GM21737 (cell line): Measurements from ENCODE around the gene TGFB2.
A peak's percentile ranks its signal among the peaks of the same experiment; 100 is the strongest.
"Not testable (repeated sequence)": the region's sequence is repeated elsewhere in the genome, so short reads cannot be mapped to it uniquely, and the experiment has no call there.

Experiments
- ATAC-seq: cut with Tn5 transposase; IDR thresholded peaks from one replicate; pipeline ENCODE4 v1.9.1; 2021; ENCODE audit warnings: mild to moderate bottlenecking, moderate library complexity; ENCODE audit not compliant: unreplicated experiment

Gene TGFB2

DNA sequence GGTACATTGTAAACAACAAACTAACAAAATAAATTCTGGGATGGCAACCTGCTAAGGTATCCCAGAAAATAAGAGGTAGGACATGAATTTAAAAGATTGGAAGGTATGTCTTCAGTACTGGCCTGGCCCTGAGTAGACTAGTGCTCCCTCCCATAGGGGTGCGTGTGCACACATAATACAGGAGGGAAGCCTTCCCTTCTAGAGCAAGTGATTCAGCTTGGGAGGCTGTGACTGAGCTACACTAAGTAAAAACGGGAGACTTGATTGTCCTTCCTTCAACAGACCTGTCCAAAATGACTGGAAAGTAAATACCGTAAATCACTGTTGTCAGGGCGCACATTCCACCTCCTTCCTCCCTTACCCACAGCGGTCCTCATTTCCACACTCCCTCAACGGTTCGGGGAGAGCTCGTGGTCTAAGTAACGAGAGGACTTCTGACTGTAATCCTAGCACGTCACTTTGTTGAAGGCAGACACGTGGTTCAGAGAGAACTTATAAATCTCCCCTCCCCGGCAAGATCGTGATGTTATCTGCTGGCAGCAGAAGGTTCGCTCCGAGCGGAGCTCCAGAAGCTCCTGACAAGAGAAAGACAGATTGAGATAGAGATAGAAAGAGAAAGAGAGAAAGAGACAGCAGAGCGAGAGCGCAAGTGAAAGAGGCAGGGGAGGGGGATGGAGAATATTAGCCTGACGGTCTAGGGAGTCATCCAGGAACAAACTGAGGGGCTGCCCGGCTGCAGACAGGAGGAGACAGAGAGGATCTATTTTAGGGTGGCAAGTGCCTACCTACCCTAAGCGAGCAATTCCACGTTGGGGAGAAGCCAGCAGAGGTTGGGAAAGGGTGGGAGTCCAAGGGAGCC, at the start of gene TGFB2:
TSS of gene TGFB2 (plus strand) at position 523 of the 859 bp plus-strand sequence. CDS start 1,366 bp downstream, outside the sequence.
- peak; percentile 43 for ATAC-seq

DNA sequence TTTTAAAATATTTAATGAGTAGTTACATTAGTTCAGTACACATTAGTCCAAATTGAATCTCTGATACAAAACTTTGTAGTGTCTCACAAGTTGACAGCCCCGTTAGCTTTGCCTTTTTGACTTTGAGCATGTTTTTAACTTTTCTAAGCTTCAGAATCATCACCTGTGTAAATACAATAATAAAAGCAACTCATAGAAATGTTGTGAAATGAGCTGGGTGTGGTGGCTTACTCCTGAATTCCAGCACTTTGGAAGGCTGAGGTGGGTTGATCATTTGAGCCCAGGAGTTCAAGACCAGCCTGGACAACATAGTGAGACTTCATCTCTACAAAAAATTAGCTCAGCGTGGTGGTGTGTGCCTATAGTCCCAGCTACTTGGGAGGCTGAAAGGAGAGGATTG, 49.0 kb upstream of the TGFB2 start:
- ATAC-seq: no peak

- ATAC-seq: no peak
Observed at GRCh38 chr1:218297461-218297860, 47.7 kb upstream of the TGFB2 start.

DNA sequence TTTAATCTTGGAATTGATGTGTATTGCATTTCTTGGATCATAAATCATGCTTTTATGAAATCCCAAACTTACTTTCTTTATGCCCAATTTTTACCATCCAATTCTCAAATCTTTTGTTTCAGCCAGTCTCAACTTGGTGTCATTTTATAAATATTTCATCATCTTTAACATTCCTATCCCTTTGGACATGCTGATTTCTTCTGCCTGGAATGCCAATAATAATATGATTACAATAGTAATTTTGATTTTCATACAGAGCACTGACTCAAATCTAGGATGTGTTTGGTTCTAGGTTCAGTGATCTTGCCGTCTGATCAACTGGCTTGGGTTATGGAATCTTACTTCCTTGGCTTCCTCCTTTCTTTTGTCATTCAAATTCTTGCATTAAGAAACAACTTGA, 47.3 kb upstream of the TGFB2 start:
- ATAC-seq: no peak

GRCh38 chr1:218298398-218298797, 46.7 kb upstream of the TGFB2 start:
- no peak for ATAC-seq

DNA sequence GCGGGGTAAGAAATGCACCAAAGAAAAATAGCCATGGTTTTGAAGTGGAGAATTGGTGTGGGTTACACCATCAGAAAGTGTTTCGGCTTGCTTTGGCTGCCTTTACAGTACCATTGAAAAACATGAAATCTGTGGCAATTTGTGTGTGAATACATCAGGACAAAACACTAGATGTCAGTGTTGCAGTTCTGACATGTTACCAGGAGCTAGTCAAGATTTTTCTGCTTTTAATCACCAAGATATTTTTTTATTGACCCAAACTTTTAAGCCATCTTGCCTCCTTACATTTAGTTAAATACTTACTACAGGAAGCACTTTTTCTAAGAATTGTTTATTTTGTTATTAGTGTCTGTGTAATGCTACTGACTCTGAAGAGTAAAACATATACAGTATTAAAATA, 45.7 kb upstream of the TGFB2 start:
- no peak for ATAC-seq

DNA sequence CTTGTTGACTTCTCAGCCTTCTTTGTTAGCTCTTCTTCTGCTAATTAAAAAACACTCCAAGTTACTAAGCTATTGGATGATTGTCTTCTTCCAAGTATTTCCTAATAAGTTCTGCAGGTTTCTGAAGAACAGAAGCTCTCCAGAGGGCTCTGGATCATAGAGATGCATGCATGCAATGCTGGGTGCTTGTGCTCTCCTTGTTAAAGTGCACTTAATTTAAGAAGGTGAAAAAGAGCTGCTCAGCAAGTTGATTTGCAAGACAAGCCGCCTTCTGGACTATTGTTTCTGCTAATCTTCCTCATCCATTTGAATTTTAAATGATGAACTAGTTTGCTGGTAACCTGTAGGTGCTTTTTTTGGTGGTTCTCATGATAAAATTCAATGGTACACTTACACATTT, 43.9 kb upstream of the TGFB2 start:
- no peak for ATAC-seq

- ATAC-seq: no peak
Observed at GRCh38 chr1:218302155-218302554, 43.0 kb upstream of the TGFB2 start.

DNA sequence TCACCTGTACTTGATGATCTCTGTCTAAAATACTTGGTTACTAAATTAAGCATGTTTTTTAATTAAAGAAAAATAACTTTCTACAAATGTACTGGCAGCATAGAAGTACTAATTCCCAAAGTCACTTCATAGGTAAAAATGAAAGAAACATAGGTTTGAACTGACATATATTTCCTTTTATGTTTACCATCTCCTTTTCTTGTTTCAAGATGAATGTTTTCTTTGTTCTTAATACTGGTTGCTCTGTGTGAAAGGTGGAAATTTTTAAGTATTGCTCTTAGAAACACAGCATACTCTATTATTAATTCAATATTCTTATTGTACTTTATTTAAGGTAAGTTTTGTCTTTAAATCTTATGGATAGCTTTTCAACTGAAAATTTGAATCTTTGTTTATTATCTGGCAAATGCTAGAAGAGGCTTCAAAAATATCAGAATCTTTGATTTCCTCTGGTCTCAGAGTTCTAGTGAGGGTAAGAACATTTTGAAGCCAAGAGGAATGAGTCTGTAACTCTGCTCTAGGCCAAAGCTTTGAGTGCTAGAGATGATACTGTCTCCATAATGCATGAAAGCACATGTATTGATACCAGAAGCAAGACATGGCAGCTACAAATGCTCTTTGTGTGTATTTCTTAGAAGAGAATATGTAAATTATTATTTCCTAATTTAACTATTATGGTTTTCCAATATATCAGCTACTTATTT, 41.8 kb upstream of the TGFB2 start:
- ATAC-seq: no peak

- peak; percentile 78 for ATAC-seq
Observed at GRCh38 chr1:218304281-218305039, 40.7 kb upstream of the TGFB2 start.

DNA sequence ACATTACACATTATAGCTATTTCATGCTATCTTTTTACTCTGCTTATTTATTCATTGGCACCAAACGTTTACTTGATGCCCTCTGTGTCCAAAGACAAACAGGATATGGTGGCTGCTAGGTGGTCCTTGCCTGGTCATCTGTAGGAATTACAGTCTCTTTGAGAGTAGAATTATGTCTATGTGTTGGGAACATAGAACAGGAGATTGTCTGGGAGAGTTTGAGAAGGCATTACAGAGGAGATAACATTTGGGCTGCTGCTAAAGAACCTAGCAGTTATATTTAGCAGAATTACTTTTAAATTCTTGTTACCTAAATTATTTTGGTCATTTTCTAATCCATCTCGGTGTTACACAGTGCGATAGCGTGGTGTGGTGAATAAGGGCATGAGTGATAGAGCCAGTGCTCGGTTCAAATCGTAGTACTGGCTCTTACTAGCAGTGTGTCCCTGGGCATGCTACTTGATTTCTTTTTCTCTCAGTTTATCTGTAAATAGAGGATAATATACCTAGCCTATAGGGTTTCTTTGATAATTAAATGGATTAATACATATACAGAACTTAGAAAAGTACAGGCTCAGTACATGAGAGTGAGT, 39.6 kb upstream of the TGFB2 start:
- no peak for ATAC-seq

DNA sequence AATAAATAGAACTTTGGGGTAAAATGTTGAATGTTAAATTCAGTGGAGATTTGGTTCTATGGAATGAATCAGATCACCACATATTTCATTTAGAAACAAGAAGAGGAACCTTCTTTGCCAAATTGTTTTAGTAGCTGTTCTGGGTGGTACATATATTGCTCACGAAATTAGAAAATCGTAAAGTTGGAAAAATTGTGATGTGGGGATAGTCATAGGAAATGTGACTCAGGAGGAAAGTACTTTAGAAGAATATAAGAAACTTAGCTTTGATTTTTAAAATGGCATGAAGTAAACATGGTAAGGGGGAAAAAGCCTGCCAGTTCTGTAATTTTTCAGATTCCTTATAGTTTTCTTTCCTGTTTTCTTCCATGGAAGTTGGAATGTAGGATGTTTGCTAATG, 32.6 kb upstream of the TGFB2 start:
- no peak for ATAC-seq

DNA sequence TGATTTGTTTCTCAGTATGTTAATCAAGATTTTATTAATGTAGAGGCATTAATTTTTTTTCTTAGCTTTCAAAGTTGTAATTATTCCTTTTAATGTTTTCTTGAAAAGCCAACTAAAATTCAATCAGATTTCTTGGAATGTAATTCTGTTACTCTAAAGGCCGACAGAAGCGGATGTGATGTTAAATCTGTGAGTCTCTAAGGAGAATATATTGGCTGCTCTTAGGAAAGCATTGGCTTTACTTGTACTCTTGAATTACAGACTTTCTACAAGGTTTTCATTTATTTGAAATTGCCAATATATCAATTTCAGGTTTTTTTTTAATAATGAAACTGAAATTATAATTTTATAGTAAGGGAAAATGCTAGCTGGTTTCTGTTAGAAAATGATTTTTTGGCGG, 30.8 kb upstream of the TGFB2 start:
- ATAC-seq: no peak

DNA sequence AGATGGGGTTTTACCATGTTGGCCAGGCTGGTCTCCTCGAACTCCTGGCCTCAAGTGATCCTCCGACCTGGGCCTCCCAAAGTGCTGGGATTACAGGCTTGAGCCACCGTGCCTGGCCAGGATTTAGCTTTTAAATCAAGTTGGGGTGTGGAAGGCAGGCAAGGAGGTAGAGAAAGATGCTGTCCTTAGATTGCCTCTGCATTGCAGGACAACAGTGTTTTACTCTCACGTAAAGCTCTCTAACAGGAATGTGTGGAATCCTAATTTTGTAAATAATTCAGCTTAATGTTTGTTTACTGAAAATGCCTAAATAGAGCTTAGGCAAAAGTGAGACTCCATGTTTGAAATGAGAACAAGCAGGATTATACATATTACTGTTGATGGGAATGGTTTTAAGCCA, 29.5 kb upstream of the TGFB2 start:
- ATAC-seq: no peak

DNA sequence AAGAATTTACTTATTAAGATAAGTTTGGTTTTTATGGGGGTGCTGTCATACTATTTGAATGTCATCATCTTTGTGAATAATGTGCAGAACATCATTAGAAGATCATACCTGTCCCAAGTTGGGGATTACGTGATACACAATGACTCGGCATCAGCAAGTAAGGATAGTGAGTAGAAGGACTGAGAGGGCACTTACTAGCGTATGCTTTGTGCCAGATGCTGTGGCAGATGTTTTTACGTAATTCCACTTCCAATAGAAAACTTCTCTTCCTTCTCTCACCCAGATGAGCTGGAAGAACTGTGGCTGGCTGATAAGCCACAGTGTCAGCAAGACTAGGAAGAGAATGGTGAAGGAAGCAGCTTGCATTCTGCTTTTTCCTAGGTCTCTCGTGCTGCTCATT, 28.1 kb upstream of the TGFB2 start:
- ATAC-seq: no peak

DNA sequence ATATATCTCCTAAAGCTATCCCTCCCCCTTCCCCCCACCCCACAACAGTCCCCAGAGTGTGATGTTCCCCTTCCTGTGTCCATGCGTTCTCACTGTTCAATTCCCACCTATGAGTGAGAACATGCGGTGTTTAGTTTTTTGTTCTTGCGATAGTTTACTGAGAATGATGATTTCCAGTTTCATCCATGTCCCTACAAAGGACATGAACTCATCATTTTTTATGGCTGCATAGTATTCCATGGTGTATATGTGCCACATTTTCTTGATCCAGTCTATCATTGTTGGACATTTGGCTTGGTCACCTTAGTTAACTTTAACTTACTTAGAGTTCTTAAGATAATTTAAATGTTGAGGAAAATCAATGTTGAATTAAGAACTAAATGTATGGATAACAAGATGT, 25.0 kb upstream of the TGFB2 start:
- ATAC-seq: not testable (repeated sequence)

GRCh38 chr1:218322762-218323161, 22.4 kb upstream of the TGFB2 start:
- ATAC-seq: no peak

GRCh38 chr1:218323568-218324225, 21.4 kb upstream of the TGFB2 start:
- no peak for ATAC-seq

DNA sequence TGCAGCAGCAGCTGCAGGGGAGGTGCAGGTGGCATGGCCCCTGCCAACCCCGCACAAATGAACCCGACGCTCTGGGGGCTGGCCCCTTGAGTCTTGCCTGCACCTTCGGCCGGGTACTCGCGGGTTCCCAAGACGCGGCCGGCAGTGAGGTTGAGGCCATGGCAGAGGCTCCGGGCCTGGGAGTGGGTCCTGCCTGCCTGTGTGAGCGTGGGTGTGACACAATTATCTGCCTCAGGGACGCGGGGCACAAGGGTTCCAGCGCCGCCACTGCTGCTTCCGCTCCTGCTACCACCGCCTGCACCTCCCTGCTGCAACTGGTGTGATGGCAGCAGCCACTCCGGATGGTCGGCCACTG, 20.9 kb upstream of the TGFB2 start:
- ATAC-seq: no peak

DNA sequence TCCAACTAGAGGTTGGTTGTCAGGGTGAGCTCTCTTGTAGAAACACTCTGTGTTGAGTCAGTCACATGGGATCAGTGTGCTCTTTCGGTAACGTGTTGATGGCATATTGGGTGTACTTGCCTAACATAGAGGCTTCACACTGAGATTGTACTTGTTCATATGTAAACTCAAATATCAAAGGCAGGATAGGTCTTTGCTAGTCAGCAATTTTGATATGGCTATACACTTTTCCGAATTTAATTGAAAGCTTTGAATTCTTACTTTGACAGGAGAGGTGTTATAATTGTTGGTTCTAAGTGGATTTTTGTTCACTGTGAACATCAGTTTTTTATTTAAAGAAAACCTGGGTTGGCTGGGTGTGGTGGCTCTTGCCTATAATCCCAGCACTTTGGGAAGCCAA, 16.4 kb upstream of the TGFB2 start:
- ATAC-seq: no peak
